GM23248 (cell line): ENCODE data around the gene NRBF2. TPM values are rescaled to one million over a fixed set of nuclear protein-coding genes. Genes with fewer than 3 reads are reported as not detected.
A peak's percentile ranks its signal among the peaks of the same experiment; 100 is the strongest.

Source experiments
- DNase-seq: peaks from one replicate; pipeline ENCODE4 v3.0.0-alpha.2; 2015
- H2AFZ ChIP-seq: fragments of 200-600 bp; sonication (generic); 2 replicates; pipeline ENCODE4 v1.6.1; 2016; ENCODE audit warnings: antibody characterized with exemption
- H3F3A ChIP-seq: fragments of 200-600 bp; sonication (generic); 2 replicates; pipeline ENCODE4 v1.6.1; 2016; ENCODE audit warnings: mild to moderate bottlenecking, antibody characterized with exemption, mixed run types; ENCODE audit not compliant: insufficient read depth
- H3K27ac ChIP-seq: fragments of 200-600 bp; sonication (generic); 2 replicates; pipeline ENCODE4 v1.5.1; 2016; ENCODE audit warnings: mild to moderate bottlenecking
- H3K27me3 ChIP-seq: fragments of 200-600 bp; sonication (generic); replicated peaks from 2 replicates; pipeline ENCODE4 v1.6.1; 2016; ENCODE audit warnings: mild to moderate bottlenecking; ENCODE audit not compliant: insufficient read depth
- H3K36me3 ChIP-seq: fragments of 200-600 bp; sonication (generic); 2 replicates; pipeline ENCODE4 v1.6.1; 2016; ENCODE audit warnings: low read depth, mild to moderate bottlenecking
- H3K4me1 ChIP-seq: fragments of 200-600 bp; sonication (generic); 2 replicates; pipeline ENCODE4 v1.6.1; 2016; ENCODE audit warnings: mild to moderate bottlenecking; ENCODE audit not compliant: insufficient read depth
- H3K4me2 ChIP-seq: fragments of 200-600 bp; sonication (generic); one replicate; pipeline ENCODE4 v1.6.1; 2016; ENCODE audit warnings: mild to moderate bottlenecking; ENCODE audit not compliant: unreplicated experiment
- H3K4me3 ChIP-seq: fragments of 200-600 bp; sonication (generic); 2 replicates; pipeline ENCODE4 v1.5.1; 2016; ENCODE audit warnings: mild to moderate bottlenecking
- H3K79me2 ChIP-seq: fragments of 200-600 bp; sonication (generic); 2 replicates; pipeline ENCODE4 v1.6.1; 2016; ENCODE audit warnings: mild to moderate bottlenecking; ENCODE audit not compliant: insufficient read depth
- H3K9ac ChIP-seq: fragments of 200-600 bp; sonication (generic); 2 replicates; pipeline ENCODE4 v1.6.1; 2016; ENCODE audit warnings: mild to moderate bottlenecking
- H3K9me2 ChIP-seq: fragments of 200-600 bp; sonication (generic); 2 replicates; pipeline ENCODE4 v1.6.1; 2016; ENCODE audit warnings: mixed run types, mild to moderate bottlenecking, moderate library complexity; ENCODE audit not compliant: insufficient read depth
- H3K9me3 ChIP-seq: fragments of 200-600 bp; sonication (generic); one replicate; pipeline ENCODE4 v1.6.1; 2017; ENCODE audit warnings: low read depth
- H4K20me1 ChIP-seq: fragments of 200-600 bp; sonication (generic); 2 replicates; pipeline ENCODE4 v1.6.0; 2016; ENCODE audit not compliant: insufficient read depth
- EZH2 ChIP-seq: fragments of 200-600 bp; sonication (generic); IDR thresholded peaks from 2 replicates; pipeline ENCODE4 v1.6.1; 2018; ENCODE audit warnings: antibody characterized with exemption, mild to moderate bottlenecking; ENCODE audit not compliant: insufficient read depth, poor library complexity, severe bottlenecking
- EZH2phosphoT487 ChIP-seq: fragments of 200-600 bp; sonication (generic); IDR thresholded peaks from 2 replicates; pipeline ENCODE4 v1.6.1; 2018; ENCODE audit warnings: antibody characterized with exemption, moderate library complexity, mild to moderate bottlenecking, low read depth; ENCODE audit not compliant: insufficient read depth
- WGBS, 2 experiments: methylation state at CpG; one replicate each; pipeline ENCODE4 v1.1.6; 2015 to 2017; ENCODE audit warnings: low lambda C conversion rate in 2 of 2, low coverage in 1 of 2; ENCODE audit errors: missing lambda C conversion rate in 2 of 2; 5-methylcytosine and 5-hydroxymethylcytosine counted together
- in situ Hi-C: fragments of 300-500 bp; cut with MboI; formaldehyde crosslinking; loops from 2 replicates; pipeline ENCODE4 v1.15.0; 2020
- polyA plus RNA-seq: library from polyadenylated mRNA; unstranded; fragments of >200 nt; fragmentation: Nextera tagmentation; extraction: Ambion mirVana; gene quantifications from 2 replicates; pipeline ENCODE4 v1.2.1, GENCODE V29; 2016
- total RNA-seq: library from RNA; depleted of rRNA; stranded (reverse); fragments of >200 nt; shearing (Covaris generic); gene quantifications from 2 replicates; pipeline ENCODE4 v1.2.3, GENCODE V29; 2014

The NRBF2 gene
- total and polyA plus RNA-seq, 2 experiments from 2014 or later: 31.8 to 61.6 TPM

DNA sequence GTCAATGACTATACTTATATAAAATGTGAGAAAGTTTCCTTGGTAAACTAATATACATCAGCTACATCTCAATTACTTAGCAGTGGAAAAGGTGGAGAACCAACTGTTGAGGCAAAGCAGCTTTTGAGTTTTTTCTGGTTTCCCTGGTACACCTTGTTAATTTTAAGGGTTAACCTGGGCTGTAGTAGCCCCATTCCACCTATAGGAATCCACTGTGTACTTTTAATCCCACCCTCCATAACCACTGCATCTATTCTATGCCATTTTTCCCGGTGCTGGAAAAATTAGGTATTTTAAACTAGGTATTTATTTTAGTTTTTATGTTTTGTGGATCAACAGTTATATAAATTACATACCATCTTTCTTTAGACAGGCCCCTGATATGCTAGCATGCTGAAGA is 42.4 kb downstream of the NRBF2 start:
- Histone ChIP-seq H3K9me2 (no peaks in the 10 kb centered on the region), H3K9ac (no peak overlapping the region), H3K79me2 (no peaks in the 10 kb centered on the region), H3K4me3 (no peak overlapping the region), H3F3A (peaks cover 21% of the 10 kb centered on the region; the same call in 1 of the 2 replicates), H4K20me1 (no peaks in the 10 kb centered on the region), H3K4me2 (no peak overlapping the region), H3K27ac (no peak overlapping the region), H3K36me3 (peaks cover 60% of the 10 kb centered on the region), H3K9me3 (no peaks in the 10 kb centered on the region), H3K4me1 (peaks cover 3% of the 10 kb centered on the region; the same call in 1 of the 2 replicates), H3K27me3 (no peaks in the 10 kb centered on the region), H2AFZ (no peak overlapping the region)
- 95 to 100% methylated on average over 1 of the region's 1 CpG for WGBS, 2 experiments
- no peak for TF ChIP-seq EZH2
- no peak for TF ChIP-seq EZH2phosphoT487
- no peak for DNase-seq
- in situ Hi-C loops: no loop called here

DNA sequence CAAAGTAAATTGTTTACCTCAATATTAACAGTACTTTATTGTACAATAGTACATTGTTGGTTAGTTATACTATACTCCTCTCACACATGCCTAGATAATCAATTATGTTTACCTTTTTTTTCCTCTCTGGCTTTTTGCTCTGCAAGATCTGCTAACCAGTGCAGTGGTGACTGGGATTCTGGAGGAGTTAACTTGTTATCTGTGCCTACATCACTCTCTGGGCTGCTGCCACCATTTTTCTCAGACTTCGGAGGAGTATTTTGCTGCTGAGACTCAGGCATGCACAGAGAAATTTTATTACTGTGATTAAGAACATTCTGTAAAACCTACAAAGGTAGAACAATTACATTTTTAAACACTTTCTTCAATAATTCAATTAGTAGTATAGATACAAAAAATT is 59.7 kb downstream of the NRBF2 start:
- Histone ChIP-seq H2AFZ (no peak overlapping the region), H4K20me1 (no peaks in the 10 kb centered on the region), H3K9me2 (no peaks in the 10 kb centered on the region), H3K79me2 (peaks cover 29% of the 10 kb centered on the region), H3K4me1 (peaks cover 13% of the 10 kb centered on the region), H3F3A (peaks cover 22% of the 10 kb centered on the region), H3K9ac (no peak overlapping the region), H3K36me3 (peaks cover 66% of the 10 kb centered on the region), H3K4me3 (no peak overlapping the region), H3K9me3 (no peaks in the 10 kb centered on the region), H3K4me2 (no peak overlapping the region), H3K27ac (no peak overlapping the region), H3K27me3 (no peaks in the 10 kb centered on the region)
- WGBS, 2 experiments: 16 to 22% methylated on average over 1 of the region's 1 CpG
- TF ChIP-seq EZH2phosphoT487 (no peak), EZH2 (no peak)
- in situ Hi-C loops: no loop called here
- peak; percentile 53 for DNase-seq

GRCh38 chr10:63197344-63198092 is 64.4 kb downstream of the NRBF2 start:
- H3K4me1 ChIP-seq: peaks cover 17% of the 10 kb centered on the region
- DNase-seq: peak; percentile 84
- 51 to 52% methylated on average over 2 of the region's 2 CpGs for WGBS, 2 experiments
- H2AFZ ChIP-seq: no peak overlapping the region
- H4K20me1 ChIP-seq: no peaks in the 10 kb centered on the region
- no peaks in the 10 kb centered on the region for H3K27me3 ChIP-seq
- no peak for TF ChIP-seq EZH2phosphoT487
- no peak for TF ChIP-seq EZH2
- no peak overlapping the region for H3K4me3 ChIP-seq
- no peaks in the 10 kb centered on the region for H3K9me2 ChIP-seq
- H3K36me3 ChIP-seq: peaks cover 52% of the 10 kb centered on the region
- peak overlapping the region; percentile 19 for H3K4me2 ChIP-seq
- H3K79me2 ChIP-seq: peaks cover 44% of the 10 kb centered on the region
- no peak overlapping the region for H3K9ac ChIP-seq
- H3K9me3 ChIP-seq: no peaks in the 10 kb centered on the region
- H3F3A ChIP-seq: peaks cover 37% of the 10 kb centered on the region
- in situ Hi-C loops: no loop called here
- peak overlapping the region; percentile 17 for H3K27ac ChIP-seq

- H3K36me3 ChIP-seq: peaks cover 32% of the 10 kb centered on the region
- no peak overlapping the region for H2AFZ ChIP-seq
- no peak overlapping the region for H3K4me3 ChIP-seq
- peaks cover 29% of the 10 kb centered on the region for H3F3A ChIP-seq
- no peaks in the 10 kb centered on the region for H3K27me3 ChIP-seq
- H3K4me2 ChIP-seq: no peak overlapping the region
- H3K9me3 ChIP-seq: no peaks in the 10 kb centered on the region
- H3K9me2 ChIP-seq: no peaks in the 10 kb centered on the region
- peaks cover 61% of the 10 kb centered on the region for H3K79me2 ChIP-seq
- WGBS, 2 experiments: 89 to 95% methylated on average over 2 of the region's 2 CpGs
- no peak overlapping the region for H3K9ac ChIP-seq
- no peak overlapping the region for H3K27ac ChIP-seq
- peaks cover 17% of the 10 kb centered on the region for H3K4me1 ChIP-seq
- no peaks in the 10 kb centered on the region for H4K20me1 ChIP-seq
- no peak for TF ChIP-seq EZH2phosphoT487
- TF ChIP-seq EZH2: no peak
- in situ Hi-C loops: loop anchor here (25.0 kb wide), 1 partner anchor 413 kb away; no protein-coding TSS in a partner anchor
- DNase-seq: no peak
Observed at GRCh38 chr10:63199716-63200115, 66.6 kb downstream of the NRBF2 start.
